Inflammatory macrophage treated with lipopolysaccharide for 1 hour (primary cell): ENCODE results near the gene CNOT4.

Source experiments
- DNase-seq, 2 donors: peaks; one replicate each; pipeline ENCODE4 v3.0.0-alpha.2; 2020 to 2022

The CNOT4 gene

GRCh38 chr7:135317676-135318325 lies 192.1 kb downstream of the CNOT4 start:
- no peak for DNase-seq

- DNase-seq: no peak
Measured at GRCh38 chr7:135316648-135317313, 193.1 kb downstream of the CNOT4 start.

- DNase-seq: no peak
Measured at GRCh38 chr7:135313971-135314370, 195.9 kb downstream of the CNOT4 start.
